Forelimb muscle (tissue), 1 donor: Measurements from ENCODE around the gene PGA4. TPM values are rescaled to one million over a fixed set of nuclear protein-coding genes. Genes with fewer than 3 reads are reported as not detected.
"Not testable (repeated sequence)": the region's sequence is repeated elsewhere in the genome, so short reads cannot be mapped to it uniquely, and the experiment has no call there.

Experiments
- DNase-seq: peaks from one replicate; pipeline ENCODE4 v3.0.0-alpha.2; 2013; ENCODE audit warnings: low read depth
- polyA plus RNA-seq: library from polyadenylated mRNA; unstranded; fragments of 120-200 nt; gene quantifications from one replicate; pipeline ENCODE4 v1.2.1, GENCODE V29; 2013; ENCODE audit not compliant: insufficient read length

Gene PGA4
- polyA plus RNA-seq: 1.1 TPM

DNA sequence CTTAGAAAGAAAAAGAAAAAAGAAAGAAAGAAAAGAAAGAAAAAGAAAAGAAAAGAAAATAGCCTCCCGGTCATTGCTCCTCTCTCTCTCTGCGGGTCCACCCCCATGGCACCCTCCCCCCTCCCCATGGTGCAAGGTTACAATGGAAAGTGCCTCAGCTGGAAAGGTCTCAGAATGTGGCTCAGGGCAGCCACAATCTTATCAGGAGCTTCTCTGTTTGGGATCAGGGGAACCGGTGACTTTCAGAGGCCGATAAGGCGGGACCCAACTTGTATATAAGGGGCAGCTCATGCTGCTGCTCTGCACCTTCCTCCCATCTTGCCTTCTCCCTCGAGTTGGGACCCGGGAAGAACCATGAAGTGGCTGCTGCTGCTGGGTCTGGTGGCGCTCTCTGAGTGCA, at the start of gene PGA4:
Gene PGA4, plus strand, starts transcription at position 301 of the 400 bp plus-strand sequence. Its CDS starts 54 bp downstream, at position 355.
- not testable (repeated sequence) for DNase-seq

DNA sequence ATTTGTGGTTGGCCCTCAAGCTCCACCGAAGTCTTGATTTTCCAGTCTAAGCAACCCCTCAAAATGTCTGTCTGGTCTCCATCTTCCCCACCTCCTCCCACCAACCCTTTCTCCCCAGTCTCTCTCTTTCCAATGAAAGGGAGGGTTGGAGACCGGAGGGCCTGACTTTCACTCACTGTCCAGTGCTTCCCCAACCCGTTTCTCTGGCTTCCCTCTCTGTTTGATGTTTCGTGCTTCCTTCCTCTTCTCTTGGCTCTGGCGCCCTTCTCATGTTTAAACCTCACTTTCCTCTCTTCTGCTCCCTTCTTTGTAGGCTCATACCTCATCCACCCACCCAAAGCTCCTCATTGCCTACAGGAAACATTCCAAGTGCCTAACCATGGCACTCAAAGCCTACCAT, 49.8 kb upstream of the PGA4 start:
- no peak for DNase-seq

- no peak for DNase-seq
These were observed 49.3 kb upstream of the PGA4 start for GRCh38 chr11:61172888-61173287.

DNA sequence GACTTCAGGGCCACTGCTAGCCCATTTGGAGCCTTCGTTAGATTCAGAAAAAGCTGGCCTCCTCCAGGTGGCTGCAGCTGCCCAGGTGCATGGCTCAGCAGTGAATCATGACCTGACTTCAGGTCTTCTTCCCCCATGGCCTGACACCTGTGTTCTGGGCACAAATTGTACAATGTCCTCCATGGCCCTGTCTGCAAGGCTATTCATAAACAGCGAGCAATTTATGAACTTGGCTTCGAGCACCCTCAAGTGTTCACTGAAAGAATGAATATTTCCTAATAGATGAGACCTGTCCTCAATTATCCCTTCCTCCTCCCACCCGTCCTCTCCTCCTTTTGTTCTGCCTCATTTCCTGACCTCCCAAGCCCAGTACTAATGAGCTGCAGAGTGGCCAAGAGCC, 48.7 kb upstream of the PGA4 start:
- DNase-seq: no peak

DNA sequence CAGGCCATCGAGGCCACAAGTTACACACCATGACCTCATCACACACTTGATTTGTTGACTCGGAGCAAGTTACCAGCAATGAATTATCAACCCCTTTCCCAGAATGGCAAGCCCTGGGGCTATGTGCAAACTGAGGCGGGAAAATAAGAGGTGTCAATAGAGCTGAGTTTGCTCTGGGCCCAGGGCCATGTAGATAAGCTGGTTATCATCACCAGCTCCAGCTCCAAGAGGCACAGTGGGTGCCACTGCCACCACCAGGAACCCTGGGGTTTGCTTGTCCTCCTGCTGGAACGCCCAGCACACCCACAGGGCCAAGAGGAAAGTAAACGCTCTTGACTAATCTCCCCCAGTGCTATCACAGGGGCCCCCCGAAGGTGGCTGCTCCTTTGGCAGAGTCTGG, 47.9 kb upstream of the PGA4 start:
- no peak for DNase-seq

DNA sequence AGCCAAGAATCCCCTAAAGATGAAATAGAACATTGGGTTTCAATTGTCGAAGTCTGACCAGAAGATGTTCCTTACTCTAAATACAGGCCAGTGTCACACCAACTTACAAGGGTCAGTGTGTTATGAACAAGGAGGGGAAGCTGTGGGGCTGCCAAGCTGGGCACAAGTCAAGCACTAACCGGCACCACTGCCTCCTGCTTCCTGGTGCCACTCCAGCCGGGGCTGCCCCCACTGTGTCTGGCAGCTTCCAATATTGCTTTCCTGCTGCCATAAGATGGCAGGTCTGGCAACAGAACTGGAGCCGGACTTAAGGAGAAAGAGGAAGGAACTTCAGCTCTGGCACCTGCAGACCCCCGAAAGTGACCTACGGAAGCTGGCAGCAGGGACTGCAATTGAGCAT, 47.2 kb upstream of the PGA4 start:
- no peak for DNase-seq

GRCh38 chr11:61176446-61176845, 45.7 kb upstream of the PGA4 start:
- no peak for DNase-seq

DNA sequence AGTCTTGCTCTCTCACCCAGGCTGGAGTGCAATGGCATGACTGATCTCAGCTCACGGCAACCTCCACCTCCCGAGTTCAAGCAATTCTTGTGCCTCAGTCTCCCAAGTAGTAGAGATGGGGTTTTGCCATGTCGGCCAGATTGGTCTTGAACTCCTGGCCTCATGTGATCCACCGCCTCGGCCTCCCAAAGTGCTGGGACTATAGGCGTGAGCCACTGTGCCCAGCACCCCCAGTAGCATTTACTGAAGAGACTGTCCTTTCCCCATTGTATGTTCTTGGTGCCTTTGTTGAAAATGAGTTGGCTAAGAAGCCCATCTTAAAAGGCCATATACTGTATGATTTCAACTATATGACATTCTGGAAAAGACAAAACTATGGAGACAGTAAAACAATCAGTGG, 41.9 kb upstream of the PGA4 start:
- not testable (repeated sequence) for DNase-seq

DNA sequence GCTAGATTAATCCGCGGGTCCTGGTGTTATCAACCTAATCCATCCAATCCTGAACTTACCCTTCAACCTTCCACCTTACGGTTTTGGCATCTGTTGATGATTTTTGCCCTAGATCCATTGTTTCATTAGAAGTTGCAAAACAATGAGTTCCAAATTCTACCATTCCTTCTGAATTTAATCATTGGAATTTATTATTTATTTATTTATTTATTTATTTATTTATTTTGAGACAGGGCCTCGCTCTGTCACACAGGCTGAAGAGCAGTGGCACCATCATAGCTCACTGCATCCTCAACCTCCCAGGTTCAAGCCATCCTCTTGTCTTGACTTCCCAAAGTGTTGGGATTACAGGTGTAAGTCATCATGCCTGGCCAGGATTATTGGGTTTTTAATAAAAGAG, 40.7 kb upstream of the PGA4 start:
- DNase-seq: no peak

- no peak for DNase-seq
These were observed 38.5 kb upstream of the PGA4 start for GRCh38 chr11:61183645-61184044.

GRCh38 chr11:61186504-61186903, 35.6 kb upstream of the PGA4 start:
- no peak for DNase-seq

DNA sequence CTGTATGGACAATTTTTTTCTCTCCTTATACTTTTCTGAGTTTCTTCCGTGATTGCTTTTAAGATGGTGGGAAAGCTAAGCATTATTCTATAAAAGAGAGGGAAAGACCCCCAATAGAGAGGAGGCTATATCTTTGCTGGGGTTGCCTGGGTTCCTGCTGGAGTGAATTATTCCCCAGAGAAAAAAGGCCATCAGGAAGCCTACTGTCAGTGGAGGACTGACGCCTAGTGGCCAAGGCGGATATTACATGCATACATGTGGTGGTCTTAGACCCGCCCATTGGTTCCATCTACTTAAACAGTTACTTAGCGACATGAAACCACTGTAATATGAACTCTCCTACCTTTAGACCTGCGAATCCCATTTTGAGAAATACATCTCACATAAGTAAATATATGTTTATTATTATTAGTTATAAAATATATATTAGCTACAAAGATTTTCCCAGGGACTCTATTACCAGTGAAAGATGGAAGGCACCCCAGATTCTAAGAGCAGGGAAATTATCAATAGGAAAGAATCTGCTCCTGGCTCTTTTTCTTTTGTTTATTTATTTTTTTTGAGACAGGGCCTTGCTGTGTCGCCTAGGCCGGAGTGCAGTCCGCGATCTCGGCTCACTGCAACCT, 34.5 kb upstream of the PGA4 start:
- peak; percentile 51 for DNase-seq

GRCh38 chr11:61189933-61190332, 32.2 kb upstream of the PGA4 start:
- DNase-seq: no peak

DNA sequence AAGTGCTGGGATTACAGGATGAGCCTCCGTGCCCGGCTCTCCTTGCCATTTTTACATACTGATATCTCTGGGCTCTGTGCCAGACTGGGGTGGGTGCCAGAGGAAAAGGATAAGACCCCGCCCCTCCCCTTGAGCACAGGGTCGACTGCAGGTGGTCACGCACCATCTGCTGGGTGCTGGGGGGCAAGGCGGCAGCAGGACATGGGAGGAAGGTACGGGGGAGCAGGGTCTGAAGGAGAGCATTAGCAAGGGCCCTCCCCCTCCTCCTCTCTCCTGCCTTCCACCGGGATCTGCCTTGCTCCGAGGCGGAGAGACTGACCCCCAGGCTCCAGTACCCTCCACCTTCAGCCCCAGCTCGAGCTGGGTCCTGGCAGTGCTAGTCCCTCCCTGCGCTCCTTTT, 28.6 kb upstream of the PGA4 start:
- DNase-seq: no peak

DNA sequence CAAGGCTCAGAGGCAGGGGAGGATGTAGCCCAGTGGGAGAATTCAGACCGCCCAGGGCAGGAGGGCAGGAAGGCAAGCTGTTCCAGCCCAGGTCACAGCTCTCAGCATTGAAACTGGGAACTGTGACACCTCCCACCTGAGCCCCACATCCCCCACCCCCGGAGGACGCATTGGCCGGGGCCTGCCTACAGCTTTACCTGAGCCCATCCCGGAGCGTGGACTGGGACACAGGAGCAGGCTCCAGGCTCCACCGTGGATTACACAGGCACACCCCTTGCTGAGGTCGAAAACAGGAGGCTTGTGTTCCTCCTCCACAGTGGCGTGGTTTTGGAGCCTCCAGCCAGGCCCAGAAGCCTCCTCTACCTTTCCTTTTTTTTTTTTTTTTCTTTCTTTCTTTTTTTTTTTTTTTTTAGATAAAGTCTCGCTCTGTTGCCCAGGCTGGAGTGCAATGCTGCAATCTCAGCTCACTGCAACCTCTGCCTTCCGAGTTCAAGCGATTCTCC, 27.9 kb upstream of the PGA4 start:
- DNase-seq: no peak

DNA sequence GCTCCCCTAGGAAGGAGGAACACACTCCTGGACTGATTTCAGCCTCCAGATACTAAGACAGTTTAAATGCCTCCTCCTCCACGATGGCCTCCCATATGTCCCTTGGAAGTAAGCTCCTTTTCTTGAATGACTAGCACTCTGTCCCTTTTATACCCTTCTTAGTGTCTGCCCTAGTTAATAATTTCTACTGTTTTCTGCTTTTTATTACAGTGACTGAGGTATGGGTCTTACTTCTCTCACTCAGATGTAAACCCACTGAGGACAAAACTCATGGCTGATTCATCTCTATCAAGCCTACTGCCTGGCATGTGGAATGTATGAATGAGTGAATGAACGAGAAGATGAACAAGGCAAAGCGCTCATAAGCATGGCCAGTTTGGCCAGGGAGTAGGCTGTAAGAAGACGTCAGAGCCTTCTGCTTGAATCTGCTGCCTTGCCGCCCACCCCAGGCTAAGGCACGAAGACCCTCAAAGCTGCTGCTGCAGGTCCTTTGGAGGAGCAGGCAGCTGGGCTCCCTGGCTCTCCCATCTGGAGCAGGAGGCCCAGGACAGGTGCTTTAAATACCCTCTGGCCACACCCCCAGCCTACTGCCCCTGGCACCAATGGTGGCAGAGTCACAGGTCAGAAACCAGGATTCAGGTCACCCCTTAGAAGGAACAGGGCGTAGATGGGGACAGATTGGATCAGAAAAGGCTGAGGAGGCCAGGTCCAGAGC, 27.0 kb upstream of the PGA4 start:
- no peak for DNase-seq

DNA sequence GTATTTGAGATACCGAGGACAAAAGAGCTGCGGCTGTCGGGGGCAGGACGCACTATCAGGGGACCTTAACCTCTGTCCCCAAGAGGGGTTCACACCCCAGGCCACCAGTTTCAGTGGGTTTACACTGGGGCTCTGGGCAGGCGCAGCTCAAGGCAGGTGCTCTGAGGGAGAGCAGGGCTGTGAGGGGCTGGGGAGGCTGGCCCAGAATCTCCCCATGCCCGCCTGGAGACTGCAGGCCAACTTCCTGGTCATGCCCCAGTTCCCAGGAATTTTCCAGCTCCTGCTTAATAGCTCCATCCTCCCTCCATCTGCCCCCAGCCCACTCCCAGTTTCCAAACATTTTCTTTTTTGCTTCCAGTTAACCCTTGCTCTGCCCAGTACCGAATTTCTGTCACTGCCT, 26.4 kb upstream of the PGA4 start:
- no peak for DNase-seq

GRCh38 chr11:61198361-61198760, 23.8 kb upstream of the PGA4 start:
- no peak for DNase-seq

GRCh38 chr11:61198948-61199523, 23.1 kb upstream of the PGA4 start:
- no peak for DNase-seq

DNA sequence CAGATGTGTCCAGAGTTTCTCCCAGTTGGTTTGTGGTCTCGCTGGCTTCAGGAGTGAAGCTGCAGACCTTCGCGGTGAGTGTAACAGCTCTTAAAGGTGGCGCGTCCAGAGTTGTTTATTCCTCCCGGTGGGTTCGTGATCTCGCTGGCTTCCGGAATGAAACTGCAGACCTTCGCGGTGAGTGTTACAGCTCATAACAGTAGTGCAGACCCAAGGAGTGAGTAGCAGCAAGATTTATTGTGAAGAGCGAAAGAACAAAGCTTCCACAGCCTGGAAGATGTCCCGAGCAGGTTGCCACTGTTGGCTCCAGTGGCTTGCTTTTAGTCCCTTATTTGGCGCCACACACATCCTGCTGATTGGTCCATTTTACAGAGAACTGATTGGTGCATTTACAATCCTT, 20.7 kb upstream of the PGA4 start:
- no peak for DNase-seq

DNA sequence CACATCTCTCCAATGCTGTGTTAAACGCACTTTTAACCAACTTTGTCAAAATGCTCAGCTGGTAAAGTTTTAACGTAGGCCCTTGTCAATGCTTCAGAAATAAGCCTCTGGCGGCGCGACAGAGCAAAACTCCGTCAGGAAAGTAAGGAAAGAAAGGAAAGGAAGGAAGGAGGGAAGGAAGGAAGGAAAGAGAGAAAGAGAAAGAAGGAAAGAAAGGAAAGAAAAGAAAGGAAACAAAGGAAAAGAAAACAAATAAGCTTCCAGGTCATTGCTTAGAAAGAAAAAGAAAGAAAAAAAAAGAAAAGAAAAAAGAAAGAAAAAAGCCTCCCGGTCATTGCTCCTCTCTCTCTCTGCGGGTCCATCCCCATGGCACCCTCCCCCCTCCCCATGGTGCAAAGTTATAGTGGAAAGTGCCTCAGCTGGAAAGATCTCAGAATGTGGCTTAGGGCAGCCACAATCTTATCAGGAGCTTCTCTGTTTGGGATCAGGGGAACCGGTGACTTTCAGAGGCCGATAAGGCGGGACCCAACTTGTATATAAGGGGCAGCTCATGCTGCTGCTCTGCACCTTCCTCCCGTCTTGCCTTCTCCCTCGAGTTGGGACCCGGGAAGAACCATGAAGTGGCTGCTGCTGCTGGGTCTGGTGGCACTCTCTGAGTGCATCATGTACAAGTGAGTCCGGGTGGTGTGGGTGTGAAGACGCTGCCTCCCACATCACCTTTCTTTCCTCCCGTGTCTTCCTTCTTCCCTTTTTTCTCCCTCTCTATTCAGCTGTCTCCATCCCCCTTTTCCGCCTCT, 19.0 kb upstream of the PGA4 start, which contains the start of gene PGA3:
Gene PGA3, plus strand, starts transcription at position 566 of the 797 bp plus-strand sequence. Its CDS starts 50 bp downstream, at position 616.
- not testable (repeated sequence) for DNase-seq

DNA sequence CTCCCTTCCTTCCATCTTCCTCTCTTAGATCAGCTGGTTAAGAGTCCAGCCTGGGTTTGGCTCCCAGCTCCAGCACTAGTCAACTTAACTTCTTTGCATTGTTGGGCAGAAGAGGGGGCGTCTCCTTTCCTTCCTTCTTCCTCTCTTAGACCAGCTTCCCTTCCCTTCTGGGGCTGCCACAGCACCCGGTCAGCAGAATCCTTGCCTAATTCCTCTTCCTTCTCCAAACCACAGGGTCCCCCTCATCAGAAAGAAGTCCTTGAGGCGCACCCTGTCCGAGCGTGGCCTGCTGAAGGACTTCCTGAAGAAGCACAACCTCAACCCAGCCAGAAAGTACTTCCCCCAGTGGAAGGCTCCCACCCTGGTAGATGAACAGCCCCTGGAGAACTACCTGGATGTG, 18.3 kb upstream of the PGA4 start:
- DNase-seq: not testable (repeated sequence)
